ENCODE results near the gene MEIOSIN. TPM values are rescaled to one million over a fixed set of nuclear protein-coding genes. Genes with fewer than 3 reads are reported as not detected.
A peak's percentile ranks its signal among the peaks of the same experiment; 100 is the strongest.

The MEIOSIN gene
- total RNA-seq, 1 experiment from 2014 or later: 0.45 TPM

GRCh38 chr19:45758921-45759320 lies 25.7 kb downstream of the MEIOSIN start:
- in situ Hi-C loops (cut with HindIII; ENCODE audit: low pct_unique_long_range_greater_than_20kb, low sequenced_read_pairs): no loop called here
- no peak for DNase-seq (ENCODE audit: low read depth, low spot score)

GRCh38 chr19:45761714-45762113 lies 28.5 kb downstream of the MEIOSIN start:
- DNase-seq (ENCODE audit: low read depth, low spot score): no peak
- in situ Hi-C loops (cut with HindIII; ENCODE audit: low pct_unique_long_range_greater_than_20kb, low sequenced_read_pairs): no loop called here

- no peak for DNase-seq (ENCODE audit: low read depth, low spot score)
- in situ Hi-C loops (cut with HindIII; ENCODE audit: low pct_unique_long_range_greater_than_20kb, low sequenced_read_pairs): no loop called here
These were observed 29.8 kb downstream of the MEIOSIN start for GRCh38 chr19:45762870-45763631.

DNA sequence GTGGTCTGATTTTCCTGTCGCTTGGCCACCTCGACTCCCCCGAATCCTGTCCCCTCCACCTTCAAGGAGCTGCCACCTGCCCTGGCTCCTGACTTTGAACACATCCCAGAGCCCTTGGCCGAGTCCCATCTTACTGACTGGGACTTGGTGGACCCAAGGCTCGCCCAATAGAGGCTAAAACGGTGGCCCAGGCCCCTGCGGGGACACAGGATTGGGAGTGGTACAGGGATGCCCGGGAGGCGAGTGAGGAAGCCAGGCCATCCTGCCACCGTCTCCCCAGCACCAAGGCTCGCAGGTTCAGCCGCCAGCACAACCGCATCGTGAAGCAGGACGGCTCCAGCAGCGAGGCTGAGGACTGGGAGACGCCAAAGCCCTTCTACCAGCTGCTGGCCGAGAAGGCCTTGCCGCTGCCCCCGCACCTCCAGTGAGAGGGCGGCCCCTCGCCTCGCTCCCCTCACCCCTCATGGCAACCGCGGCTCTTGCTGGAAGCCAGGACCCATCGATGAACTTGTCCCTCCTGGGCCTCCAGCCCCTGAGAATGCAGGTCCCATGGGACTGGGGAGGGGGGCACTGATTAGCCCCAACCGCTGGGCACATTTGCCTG lies 30.6 kb downstream of the MEIOSIN start:
- no peak for DNase-seq (ENCODE audit: low read depth, low spot score)
- in situ Hi-C loops (cut with HindIII; ENCODE audit: low pct_unique_long_range_greater_than_20kb, low sequenced_read_pairs): no loop called here

DNA sequence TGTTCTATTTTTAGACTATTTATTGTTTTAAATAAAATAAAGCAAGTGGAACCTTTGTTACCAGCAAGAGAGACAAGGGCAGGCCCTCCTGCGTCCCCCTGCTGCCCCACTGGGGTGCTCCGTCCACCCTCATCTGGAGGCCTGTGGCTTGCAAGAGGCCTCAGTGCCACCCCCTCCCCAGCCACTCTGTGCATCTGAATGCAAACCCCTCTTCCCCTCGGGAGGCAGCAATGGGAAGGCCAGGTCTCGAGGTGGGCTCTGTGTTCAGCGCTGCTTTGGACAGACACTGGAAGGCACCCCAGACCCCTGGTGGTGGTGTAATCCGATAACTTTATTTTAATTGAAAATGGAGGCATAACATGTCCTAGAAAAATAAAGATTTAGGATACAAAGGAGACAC lies 31.2 kb downstream of the MEIOSIN start:
- no peak for DNase-seq (ENCODE audit: low read depth, low spot score)
- in situ Hi-C loops (cut with HindIII; ENCODE audit: low pct_unique_long_range_greater_than_20kb, low sequenced_read_pairs): no loop called here

- DNase-seq (ENCODE audit: low read depth, low spot score): no peak
- in situ Hi-C loops (cut with HindIII; ENCODE audit: low pct_unique_long_range_greater_than_20kb, low sequenced_read_pairs): no loop called here
These were observed 31.9 kb downstream of the MEIOSIN start for GRCh38 chr19:45764945-45765701.

GRCh38 chr19:45765702-45766295 lies 32.6 kb downstream of the MEIOSIN start:
- DNase-seq (ENCODE audit: low read depth, low spot score): no peak
- in situ Hi-C loops (cut with HindIII; ENCODE audit: low pct_unique_long_range_greater_than_20kb, low sequenced_read_pairs): no loop called here

DNA sequence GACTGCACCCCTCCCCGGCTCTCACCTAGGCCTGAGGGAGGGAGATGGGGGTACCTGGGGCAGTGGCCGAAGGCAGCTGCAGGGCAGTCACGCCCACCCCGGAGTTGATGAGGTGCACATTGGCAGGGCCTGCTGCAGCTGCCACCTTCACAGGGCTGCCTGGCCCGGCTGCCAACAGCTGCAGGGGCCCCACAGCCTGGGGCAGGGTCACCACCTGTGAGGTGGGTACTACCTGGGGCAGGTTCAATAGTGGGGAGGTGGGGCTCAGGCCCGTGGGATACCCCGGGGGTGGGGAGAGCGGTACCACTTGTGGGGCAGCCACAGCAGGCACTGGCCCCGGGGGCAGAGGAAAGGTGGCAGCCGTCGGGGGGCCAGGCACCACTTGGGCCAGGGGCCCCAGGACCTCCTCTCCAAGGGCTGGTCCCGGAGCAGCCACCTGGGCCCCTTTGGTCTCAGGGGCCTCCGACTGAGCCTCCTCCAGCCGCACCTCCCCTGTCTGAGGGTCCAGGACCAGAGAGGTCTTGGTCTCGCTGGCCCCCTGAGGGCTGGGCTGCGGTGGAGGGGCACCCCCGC lies 33.1 kb downstream of the MEIOSIN start:
- in situ Hi-C loops (cut with HindIII; ENCODE audit: low pct_unique_long_range_greater_than_20kb, low sequenced_read_pairs): no loop called here
- DNase-seq (ENCODE audit: low read depth, low spot score): no peak

GRCh38 chr19:45766869-45767346 lies 33.7 kb downstream of the MEIOSIN start:
- in situ Hi-C loops (cut with HindIII; ENCODE audit: low pct_unique_long_range_greater_than_20kb, low sequenced_read_pairs): no loop called here
- no peak for DNase-seq (ENCODE audit: low read depth, low spot score)

- in situ Hi-C loops (cut with HindIII; ENCODE audit: low pct_unique_long_range_greater_than_20kb, low sequenced_read_pairs): no loop called here
- DNase-seq (ENCODE audit: low read depth, low spot score): peak; percentile 33
These were observed 34.2 kb downstream of the MEIOSIN start for GRCh38 chr19:45767410-45767880.

DNA sequence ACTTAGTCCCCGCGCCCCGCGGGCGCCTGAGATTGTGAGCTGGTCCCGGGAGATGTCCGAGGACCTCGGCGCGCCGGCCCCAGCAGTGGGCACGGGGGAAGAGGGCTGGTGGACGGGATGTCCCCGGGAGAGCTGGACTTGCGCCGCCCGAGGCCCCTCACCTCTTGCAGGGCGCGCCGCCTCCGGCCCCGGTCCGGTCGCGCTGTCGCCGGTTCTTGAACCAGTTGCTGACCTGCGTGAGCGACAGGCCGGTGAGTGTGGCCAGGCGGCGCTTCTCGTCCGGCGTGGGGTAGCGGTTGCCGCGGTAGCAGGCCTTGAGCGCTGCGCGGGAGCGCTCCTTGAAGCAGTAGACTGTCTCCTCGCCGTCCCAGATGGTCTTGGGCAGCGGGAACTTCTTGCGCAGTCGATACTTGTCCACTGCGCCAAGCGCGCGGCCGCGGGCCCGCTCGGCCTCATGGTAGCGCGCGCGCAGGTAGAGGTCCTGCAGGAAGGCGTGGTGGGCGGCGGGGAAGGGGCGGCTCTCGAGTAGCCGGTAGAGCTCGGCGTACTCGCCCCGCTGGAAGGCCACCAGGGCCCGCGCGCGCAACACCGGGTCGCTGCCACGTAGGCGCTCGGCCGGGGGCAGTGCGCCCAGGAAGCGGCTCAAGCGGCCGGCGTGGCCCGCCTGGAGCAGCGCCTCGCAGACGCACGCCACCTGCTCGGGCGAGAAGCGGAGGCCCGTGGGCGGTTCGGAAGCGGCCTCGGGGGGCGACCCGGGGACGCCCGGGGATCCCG lies 34.8 kb downstream of the MEIOSIN start:
- in situ Hi-C loops (cut with HindIII; ENCODE audit: low pct_unique_long_range_greater_than_20kb, low sequenced_read_pairs): no loop called here
- peak; percentile 39 for DNase-seq (ENCODE audit: low read depth, low spot score)

DNA sequence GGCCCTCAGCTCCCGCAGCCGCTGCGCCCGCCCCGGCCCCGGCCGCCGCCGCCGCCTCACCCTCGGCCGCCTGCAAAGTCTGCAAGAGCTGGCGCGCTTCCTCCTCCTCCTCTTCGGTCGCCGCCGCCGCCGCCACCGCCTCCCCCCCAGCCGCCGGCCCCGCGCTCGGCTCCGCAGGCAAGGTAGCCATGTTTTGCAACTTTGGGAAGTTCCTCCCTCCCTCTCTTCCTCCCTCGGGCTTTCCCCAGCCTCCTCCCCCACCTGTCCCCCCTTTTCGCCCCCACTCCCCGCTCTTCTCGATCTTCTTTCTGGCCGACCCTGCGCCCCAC lies 35.4 kb downstream of the MEIOSIN start:
- in situ Hi-C loops (cut with HindIII; ENCODE audit: low pct_unique_long_range_greater_than_20kb, low sequenced_read_pairs): no loop called here
- DNase-seq (ENCODE audit: low read depth, low spot score): no peak

- in situ Hi-C loops (cut with HindIII; ENCODE audit: low pct_unique_long_range_greater_than_20kb, low sequenced_read_pairs): no loop called here
- peak; percentile 97 for DNase-seq (ENCODE audit: low read depth, low spot score)
These were observed 35.9 kb downstream of the MEIOSIN start, which contains the start of gene SIX5 for GRCh38 chr19:45768984-45769782. Gene SIX5, minus strand, starts transcription at chr19:45769252. Its CDS starts 408 bp downstream, at chr19:45768844.

- in situ Hi-C loops (cut with HindIII; ENCODE audit: low pct_unique_long_range_greater_than_20kb, low sequenced_read_pairs): no loop called here
- DNase-seq (ENCODE audit: low read depth, low spot score): peak; percentile 35
These were observed 36.6 kb downstream of the MEIOSIN start for GRCh38 chr19:45769821-45770191.

DNA sequence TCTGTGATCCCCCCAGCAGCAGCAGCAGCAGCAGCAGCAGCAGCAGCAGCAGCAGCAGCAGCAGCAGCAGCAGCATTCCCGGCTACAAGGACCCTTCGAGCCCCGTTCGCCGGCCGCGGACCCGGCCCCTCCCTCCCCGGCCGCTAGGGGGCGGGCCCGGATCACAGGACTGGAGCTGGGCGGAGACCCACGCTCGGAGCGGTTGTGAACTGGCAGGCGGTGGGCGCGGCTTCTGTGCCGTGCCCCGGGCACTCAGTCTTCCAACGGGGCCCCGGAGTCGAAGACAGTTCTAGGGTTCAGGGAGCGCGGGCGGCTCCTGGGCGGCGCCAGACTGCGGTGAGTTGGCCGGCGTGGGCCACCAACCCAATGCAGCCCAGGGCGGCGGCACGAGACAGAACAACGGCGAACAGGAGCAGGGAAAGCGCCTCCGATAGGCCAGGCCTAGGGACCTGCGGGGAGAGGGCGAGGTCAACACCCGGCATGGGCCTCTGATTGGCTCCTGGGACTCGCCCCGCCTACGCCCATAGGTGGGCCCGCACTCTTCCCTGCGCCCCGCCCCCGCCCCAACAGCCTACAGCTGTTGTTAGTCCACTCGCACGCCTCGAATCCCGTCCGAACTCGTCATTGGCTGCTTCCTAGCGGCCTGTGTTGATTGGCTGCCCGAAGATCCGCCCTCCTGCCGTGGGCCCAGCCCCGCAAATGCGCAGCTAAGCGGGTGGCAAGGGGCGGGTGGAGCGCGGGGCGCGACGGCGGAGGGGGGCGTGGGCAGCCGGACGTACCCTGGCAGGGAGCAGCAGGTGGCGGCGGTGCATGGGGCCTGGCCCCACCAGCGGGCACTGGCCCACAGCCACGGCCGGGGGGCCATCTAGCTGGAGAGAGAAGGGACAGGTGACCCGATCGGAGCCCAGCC lies 37.2 kb downstream of the MEIOSIN start:
- in situ Hi-C loops (cut with HindIII; ENCODE audit: low pct_unique_long_range_greater_than_20kb, low sequenced_read_pairs): no loop called here
- DNase-seq (ENCODE audit: low read depth, low spot score): peak; percentile 98
